ENCODE results near the gene SPAG16. TPM values are rescaled to one million over a fixed set of nuclear protein-coding genes. Genes with fewer than 3 reads are reported as not detected.
A peak's percentile ranks its signal among the peaks of the same experiment; 100 is the strongest.

Gene SPAG16
- total RNA-seq, 1 experiment from 2014 or later: 28.2 TPM

DNA sequence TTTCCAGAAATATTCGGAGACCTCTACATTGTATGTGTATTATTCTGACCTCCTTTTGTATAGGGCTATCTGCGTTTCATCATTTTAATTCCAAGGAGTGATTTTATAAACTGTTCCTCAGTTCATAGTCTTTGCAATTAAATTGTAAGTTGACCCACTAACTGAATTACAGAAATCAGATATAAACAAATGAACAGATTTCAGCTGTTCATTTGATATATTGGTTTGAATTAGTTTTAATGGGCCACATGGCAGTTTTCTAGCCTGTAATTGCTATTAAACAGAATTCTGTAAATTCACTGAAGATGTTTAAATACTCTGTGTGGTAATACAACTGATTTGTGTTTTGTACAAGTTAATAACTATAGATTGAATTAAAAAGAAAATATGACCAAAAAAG, 780.2 kb downstream of the SPAG16 start:
- H3K4me1 ChIP-seq: no peaks in the 10 kb centered on the region
- no peak overlapping the region for H3K27ac ChIP-seq
- H3K9me3 ChIP-seq (replicated peaks): no peaks in the 10 kb centered on the region
- DNase-seq: no peak
- H3K36me3 ChIP-seq: no peaks in the 10 kb centered on the region
- no peak overlapping the region for H3K4me3 ChIP-seq
- H3K27me3 ChIP-seq: no peaks in the 10 kb centered on the region

DNA sequence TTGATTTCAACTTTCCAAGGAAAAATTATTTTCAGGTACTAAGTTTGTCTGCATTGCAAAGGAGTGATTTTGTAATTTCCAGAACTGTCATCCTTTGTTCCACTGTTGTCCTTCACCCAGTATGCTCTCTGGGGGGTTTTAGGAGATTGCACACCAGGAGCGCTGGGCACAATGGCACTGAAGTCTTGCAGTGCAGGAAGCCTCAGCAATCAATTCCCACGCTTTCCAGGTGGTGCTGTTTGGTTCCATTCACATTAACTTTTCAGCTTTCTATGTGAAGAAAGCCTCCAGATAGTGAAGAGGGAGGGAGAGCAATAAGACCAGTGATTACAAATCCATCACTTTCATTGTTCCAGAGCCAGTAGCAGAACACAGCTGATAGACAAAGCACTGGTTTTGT, 782.6 kb downstream of the SPAG16 start:
- Histone ChIP-seq H3K27me3 (no peaks in the 10 kb centered on the region), H3K27ac (no peak overlapping the region), H3K4me1 (no peaks in the 10 kb centered on the region), H3K36me3 (no peaks in the 10 kb centered on the region), H3K9me3 (replicated peaks) (no peaks in the 10 kb centered on the region; the same call in 1 of the 2 replicates), H3K4me3 (no peak overlapping the region)
- no peak for DNase-seq

GRCh38 chr2:214069254-214069653, 785.0 kb downstream of the SPAG16 start:
- no peaks in the 10 kb centered on the region for H3K36me3 ChIP-seq
- no peak overlapping the region for H3K4me3 ChIP-seq
- H3K27me3 ChIP-seq: no peaks in the 10 kb centered on the region
- DNase-seq: peak; percentile 2 to 25
- no peak overlapping the region for H3K27ac ChIP-seq
- H3K4me1 ChIP-seq: no peaks in the 10 kb centered on the region
- H3K9me3 ChIP-seq (replicated peaks): no peaks in the 10 kb centered on the region; the same call in 1 of the 2 replicates

DNA sequence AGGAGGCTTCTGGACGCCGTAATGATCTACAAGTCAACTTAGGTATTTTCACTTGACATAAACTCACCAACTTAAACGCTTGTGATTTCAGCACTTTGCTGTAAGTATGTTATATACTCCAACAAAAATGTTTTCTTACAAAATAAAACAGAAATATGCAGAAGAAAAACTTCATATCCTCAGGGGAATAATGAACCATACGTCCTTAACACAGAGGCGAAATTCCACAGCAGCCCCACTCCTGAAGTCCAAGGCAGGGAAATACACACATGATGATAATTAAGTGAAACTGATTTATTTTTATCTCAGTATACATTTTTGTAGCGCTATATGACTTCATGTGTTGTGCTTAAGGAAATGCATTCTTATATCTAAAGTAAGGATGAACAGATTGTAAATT, 791.2 kb downstream of the SPAG16 start:
- Histone ChIP-seq H3K9me3 (replicated peaks) (no peaks in the 10 kb centered on the region; the same call in 1 of the 2 replicates), H3K27ac (no peak overlapping the region), H3K4me3 (no peak overlapping the region), H3K4me1 (no peaks in the 10 kb centered on the region), H3K36me3 (no peaks in the 10 kb centered on the region), H3K27me3 (no peaks in the 10 kb centered on the region)
- no peak for DNase-seq

GRCh38 chr2:214076527-214076926, 792.3 kb downstream of the SPAG16 start:
- DNase-seq: no peak
- H3K27me3 ChIP-seq: no peaks in the 10 kb centered on the region
- H3K36me3 ChIP-seq: no peaks in the 10 kb centered on the region
- H3K9me3 ChIP-seq (replicated peaks): no peaks in the 10 kb centered on the region
- H3K27ac ChIP-seq: no peak overlapping the region
- no peaks in the 10 kb centered on the region for H3K4me1 ChIP-seq
- H3K4me3 ChIP-seq: no peak overlapping the region

DNA sequence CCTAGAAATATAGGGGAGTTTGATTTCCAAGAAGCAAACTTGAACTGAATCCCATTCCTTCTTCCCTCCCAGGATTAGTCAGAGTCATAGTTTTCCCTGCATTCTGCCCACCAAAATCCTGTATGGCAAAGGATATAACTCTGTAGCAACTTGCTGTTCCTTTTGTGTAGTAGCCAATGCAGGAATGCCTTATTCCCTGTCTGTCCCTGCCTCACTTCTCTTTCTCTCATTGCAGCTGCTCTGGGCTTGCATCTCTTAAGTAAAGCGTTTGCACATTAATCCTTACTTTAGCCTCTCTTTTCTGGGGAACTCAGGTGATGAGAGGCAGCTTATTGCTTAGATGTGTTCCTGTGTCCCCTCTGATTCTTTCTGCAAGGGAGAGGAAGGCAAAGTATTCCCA, 793.5 kb downstream of the SPAG16 start:
- Histone ChIP-seq H3K9me3 (replicated peaks) (no peaks in the 10 kb centered on the region), H3K27ac (no peak overlapping the region), H3K4me3 (no peak overlapping the region), H3K4me1 (no peaks in the 10 kb centered on the region), H3K27me3 (no peaks in the 10 kb centered on the region), H3K36me3 (no peaks in the 10 kb centered on the region)
- no peak for DNase-seq

DNA sequence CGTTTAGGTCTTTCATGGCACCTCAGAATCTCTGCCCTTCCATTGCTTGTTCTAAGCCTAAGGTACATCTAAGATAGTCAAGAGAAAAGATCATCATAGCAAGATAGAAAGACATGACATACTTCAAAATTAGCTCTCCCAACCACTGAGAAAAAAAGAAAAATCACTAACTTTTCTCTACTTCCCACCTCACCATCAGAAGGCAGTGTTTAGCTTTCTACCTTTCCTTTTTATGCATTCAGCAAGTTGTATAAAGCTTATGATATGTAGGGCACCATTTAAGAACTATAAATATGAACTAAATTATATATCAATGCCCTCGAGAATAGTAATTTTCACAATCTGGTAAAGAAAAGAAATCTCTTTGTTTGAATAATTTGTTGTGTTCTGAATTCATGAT, 794.8 kb downstream of the SPAG16 start:
- H3K27ac ChIP-seq: no peak overlapping the region
- no peak overlapping the region for H3K4me3 ChIP-seq
- no peak for DNase-seq
- H3K36me3 ChIP-seq: no peaks in the 10 kb centered on the region
- no peaks in the 10 kb centered on the region for H3K27me3 ChIP-seq
- no peaks in the 10 kb centered on the region for H3K9me3 ChIP-seq (replicated peaks)
- H3K4me1 ChIP-seq: no peaks in the 10 kb centered on the region

DNA sequence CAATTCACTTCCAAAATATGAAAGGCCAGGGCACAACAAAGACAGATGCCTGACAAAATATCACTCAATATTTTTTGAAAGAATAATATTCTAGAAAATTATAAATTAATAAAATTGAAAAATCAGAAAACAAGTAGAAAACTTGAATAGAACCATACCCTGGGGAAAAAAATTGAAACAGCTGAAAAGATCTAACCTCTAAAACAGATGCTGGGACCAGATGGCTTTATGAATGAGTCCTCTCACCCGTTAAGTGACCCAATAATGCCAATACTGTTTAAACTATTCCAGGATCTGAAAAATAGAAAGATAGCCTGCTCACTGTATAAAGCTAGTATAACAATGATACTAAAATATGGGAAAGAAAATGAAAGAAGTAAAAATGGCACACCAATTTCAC, 804.3 kb downstream of the SPAG16 start:
- Histone ChIP-seq H3K27me3 (no peaks in the 10 kb centered on the region), H3K27ac (no peak overlapping the region), H3K9me3 (replicated peaks) (no peaks in the 10 kb centered on the region), H3K4me1 (no peaks in the 10 kb centered on the region), H3K36me3 (no peaks in the 10 kb centered on the region), H3K4me3 (no peak overlapping the region)
- DNase-seq: no peak

DNA sequence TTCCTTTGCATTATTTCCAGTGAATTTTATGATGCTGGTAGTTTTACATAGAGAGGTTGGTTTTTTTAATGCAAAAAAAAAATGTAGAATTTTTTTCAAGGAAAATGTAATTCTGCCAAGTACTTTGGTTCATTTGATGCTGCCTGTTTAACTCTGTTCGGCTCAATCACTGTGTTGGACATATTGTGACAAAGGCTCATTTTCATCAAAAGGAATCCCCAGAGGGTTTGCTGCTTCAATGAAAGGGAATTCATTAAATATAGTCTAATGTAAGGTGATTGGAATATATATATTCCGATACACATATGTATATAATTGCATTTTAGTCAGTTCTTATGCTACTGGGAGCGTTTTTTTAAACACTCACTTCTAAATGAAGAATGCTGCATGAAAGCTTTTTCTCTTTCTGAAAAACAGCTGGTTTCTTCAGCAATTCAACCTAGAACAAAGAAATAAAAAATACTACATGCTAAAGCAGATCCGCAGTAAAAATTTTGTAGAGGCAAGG, 812.0 kb downstream of the SPAG16 start:
- H3K4me3 ChIP-seq: no peak overlapping the region
- H3K9me3 ChIP-seq (replicated peaks): no peaks in the 10 kb centered on the region
- H3K27ac ChIP-seq: no peak overlapping the region
- no peak for DNase-seq
- no peaks in the 10 kb centered on the region for H3K36me3 ChIP-seq
- no peaks in the 10 kb centered on the region for H3K27me3 ChIP-seq
- H3K4me1 ChIP-seq: no peaks in the 10 kb centered on the region

- DNase-seq: no peak
- H3K27ac ChIP-seq: no peak overlapping the region
- no peaks in the 10 kb centered on the region for H3K36me3 ChIP-seq
- no peaks in the 10 kb centered on the region for H3K9me3 ChIP-seq (replicated peaks)
- H3K4me3 ChIP-seq: no peak overlapping the region
- no peaks in the 10 kb centered on the region for H3K27me3 ChIP-seq
- H3K4me1 ChIP-seq: no peaks in the 10 kb centered on the region
Observed at GRCh38 chr2:214098811-214099210, 814.5 kb downstream of the SPAG16 start.

GRCh38 chr2:214100488-214100887, 816.2 kb downstream of the SPAG16 start:
- no peak overlapping the region for H3K4me3 ChIP-seq
- no peaks in the 10 kb centered on the region for H3K9me3 ChIP-seq (replicated peaks)
- no peak overlapping the region for H3K27ac ChIP-seq
- no peaks in the 10 kb centered on the region for H3K36me3 ChIP-seq
- DNase-seq: no peak
- no peaks in the 10 kb centered on the region for H3K27me3 ChIP-seq
- no peaks in the 10 kb centered on the region for H3K4me1 ChIP-seq

- Histone ChIP-seq H3K36me3 (no peaks in the 10 kb centered on the region), H3K27me3 (no peaks in the 10 kb centered on the region), H3K4me1 (no peaks in the 10 kb centered on the region), H3K27ac (no peak overlapping the region), H3K4me3 (no peak overlapping the region), H3K9me3 (replicated peaks) (no peaks in the 10 kb centered on the region)
- DNase-seq: peak in 1 of 2 experiments; percentile 27
Observed at GRCh38 chr2:214103276-214104001, 819.2 kb downstream of the SPAG16 start.

GRCh38 chr2:214104219-214104618, 820.0 kb downstream of the SPAG16 start:
- no peak for DNase-seq
- H3K4me1 ChIP-seq: no peaks in the 10 kb centered on the region
- no peaks in the 10 kb centered on the region for H3K36me3 ChIP-seq
- H3K27ac ChIP-seq: no peak overlapping the region
- H3K9me3 ChIP-seq (replicated peaks): no peaks in the 10 kb centered on the region
- no peaks in the 10 kb centered on the region for H3K27me3 ChIP-seq
- H3K4me3 ChIP-seq: no peak overlapping the region

GRCh38 chr2:214104967-214105366, 820.7 kb downstream of the SPAG16 start:
- H3K4me1 ChIP-seq: no peaks in the 10 kb centered on the region

GRCh38 chr2:214107726-214108125, 823.5 kb downstream of the SPAG16 start:
- H3K27ac ChIP-seq: no peak overlapping the region
- no peak overlapping the region for H3K4me3 ChIP-seq
- no peaks in the 10 kb centered on the region for H3K27me3 ChIP-seq
- H3K9me3 ChIP-seq (replicated peaks): no peaks in the 10 kb centered on the region
- H3K4me1 ChIP-seq: no peaks in the 10 kb centered on the region
- no peaks in the 10 kb centered on the region for H3K36me3 ChIP-seq
- no peak for DNase-seq

More at GRCh38 chr2:214104967-214105366, 820.7 kb downstream of the SPAG16 start:
- DNase-seq: no peak
- Histone ChIP-seq H3K4me3 (no peak overlapping the region), H3K27me3 (no peaks in the 10 kb centered on the region), H3K27ac (no peak overlapping the region), H3K36me3 (no peaks in the 10 kb centered on the region), H3K9me3 (replicated peaks) (no peaks in the 10 kb centered on the region)

DNA sequence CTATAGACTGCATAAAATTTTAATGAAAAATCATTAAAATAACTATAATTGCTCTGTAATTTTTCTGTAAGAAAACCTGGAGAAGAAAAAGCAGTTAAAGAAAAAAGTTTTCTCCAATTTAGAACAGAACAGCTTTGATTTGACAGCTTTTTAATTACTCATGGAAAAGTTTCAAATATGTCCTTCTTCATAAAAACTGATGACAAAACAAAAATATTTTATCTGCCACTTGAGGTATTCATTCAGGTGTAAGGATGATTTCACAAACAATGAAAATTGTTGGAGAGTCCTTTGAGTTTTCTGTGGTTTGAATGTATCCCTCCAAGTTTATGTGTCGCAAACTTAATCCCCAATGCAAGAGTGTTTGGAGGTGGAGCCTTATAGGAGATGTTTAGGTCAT, 824.3 kb downstream of the SPAG16 start:
- H3K4me3 ChIP-seq: no peak overlapping the region
- H3K9me3 ChIP-seq (replicated peaks): no peaks in the 10 kb centered on the region
- H3K27ac ChIP-seq: no peak overlapping the region
- no peaks in the 10 kb centered on the region for H3K27me3 ChIP-seq
- H3K36me3 ChIP-seq: no peaks in the 10 kb centered on the region
- H3K4me1 ChIP-seq: no peaks in the 10 kb centered on the region
- no peak for DNase-seq

Data from SJCRH30 (cell line).